A673 (cell line): ENCODE data around the gene GALNT2. TPM values are rescaled to one million over a fixed set of nuclear protein-coding genes. Genes with fewer than 3 reads are reported as not detected.
A peak's percentile ranks its signal among the peaks of the same experiment; 100 is the strongest.

Experiments
- BruUV-seq: library from RNA; stranded (reverse); fragments of 400-500 nt; replicated peaks from 2 replicates; lab custom pipeline; 2021; lab: Mats Ljungman, UMichigan
- CTCF ChIA-PET: fragments of 300-600 bp; sonication (Branson Sonifier 250); formaldehyde crosslinking; loops from one replicate; lab custom pipeline; 2022; ENCODE audit warnings: antibody characterized with exemption; lab: Charles Lee
- POLR2A ChIA-PET: fragments of 300-600 bp; sonication (Branson Sonifier 250); formaldehyde crosslinking; loops from one replicate; lab custom pipeline; 2022; ENCODE audit warnings: antibody characterized with exemption; ENCODE audit not compliant: low non-redundant PET; lab: Charles Lee
- DNase-seq: peaks from one replicate; pipeline ENCODE4 v3.0.0-alpha.2; 2015; ENCODE audit warnings: low spot score
- H3K27ac ChIP-seq: fragments of 200-600 bp; sonication (generic); 2 replicates; pipeline ENCODE4 v1.5.1; 2016; ENCODE audit warnings: mixed run types, low read depth, mild to moderate bottlenecking, mixed read lengths, antibody characterized with exemption, low read length; ENCODE audit not compliant: poor library complexity, severe bottlenecking
- H3K27me3 ChIP-seq: fragments of 200-600 bp; sonication (generic); replicated peaks from 2 replicates; pipeline ENCODE4 v1.6.1; 2017; ENCODE audit warnings: mixed run types, low read depth, mild to moderate bottlenecking, mixed read lengths, antibody characterized with exemption, low read length; ENCODE audit not compliant: insufficient read depth, poor library complexity
- H3K36me3 ChIP-seq: fragments of 200-600 bp; sonication (generic); 2 replicates; pipeline ENCODE4 v1.6.1; 2016; ENCODE audit warnings: mixed run types, mild to moderate bottlenecking, mixed read lengths, antibody characterized with exemption, low read length; ENCODE audit not compliant: insufficient read depth, poor library complexity, severe bottlenecking
- H3K4me1 ChIP-seq: fragments of 200-600 bp; sonication (generic); 2 replicates; pipeline ENCODE4 v1.6.1; 2017; ENCODE audit warnings: mixed run types, mild to moderate bottlenecking, mixed read lengths, antibody characterized with exemption, low read length; ENCODE audit not compliant: insufficient read depth, poor library complexity, severe bottlenecking
- H3K4me3 ChIP-seq: fragments of 200-600 bp; sonication (generic); 2 replicates; pipeline ENCODE4 v1.5.1; 2016; ENCODE audit warnings: low read depth, mixed run types, mild to moderate bottlenecking, mixed read lengths, low read length; ENCODE audit not compliant: poor library complexity, severe bottlenecking
- H3K9me3 ChIP-seq: fragments of 200-600 bp; sonication (generic); 2 replicates; pipeline ENCODE4 v1.6.1; 2016; ENCODE audit warnings: mixed run types, low read depth, mild to moderate bottlenecking, mixed read lengths, antibody characterized with exemption, low read length; ENCODE audit not compliant: poor library complexity, severe bottlenecking
- CTCF ChIP-seq: fragments of 300-800, 200-600 bp; sonication (generic); conservative IDR thresholded peaks from 2 replicates; pipeline ENCODE4 v1.5.1; 2017; ENCODE audit warnings: low read depth, mild to moderate bottlenecking, antibody characterized with exemption, low read length, moderate library complexity, mixed read lengths
- EZH2 ChIP-seq: fragments of 200-600 bp; sonication (generic); IDR thresholded peaks from 2 replicates; pipeline ENCODE4 v1.6.1; 2017; ENCODE audit warnings: borderline replicate concordance, low read depth, mild to moderate bottlenecking, mixed read lengths, antibody characterized with exemption, low read length; ENCODE audit not compliant: poor library complexity, severe bottlenecking
- intact Hi-C: fragments of 100-400 bp; cut with micrococcal nuclease; formaldehyde crosslinking; loops from one replicate; pipeline ENCODE4 v1.10.0; 2022; ENCODE audit not compliant: unreplicated experiment
- total RNA-seq: library from RNA; stranded (reverse); gene quantifications from 2 replicates; pipeline ENCODE4 v1.2.3, GENCODE V29; 2021

The GALNT2 gene
- total RNA-seq, 1 experiment from 2014 or later: 94.6 TPM

GRCh38 chr1:230125640-230126528 is 58.8 kb downstream of the GALNT2 start:
- Histone ChIP-seq H3K27ac (peak overlapping the region; percentile 32), H3K4me1 (peaks cover 65% of the 10 kb centered on the region), H3K4me3 (no peak overlapping the region), H3K36me3 (no peaks in the 10 kb centered on the region), H3K27me3 (no peaks in the 10 kb centered on the region), H3K9me3 (no peaks in the 10 kb centered on the region)
- intact Hi-C loops: no loop called here
- ChIA-PET CTCF (no interaction called here), POLR2A (no interaction called here)
- no TSS peak for BruUV-seq
- no peak for TF ChIP-seq CTCF
- no peak for TF ChIP-seq EZH2
- no peak for DNase-seq

GRCh38 chr1:230126529-230127104 is 59.6 kb downstream of the GALNT2 start:
- Histone ChIP-seq H3K27me3 (no peaks in the 10 kb centered on the region), H3K4me1 (peaks cover 72% of the 10 kb centered on the region), H3K36me3 (no peaks in the 10 kb centered on the region), H3K4me3 (peak overlapping the region; percentile 20), H3K9me3 (no peaks in the 10 kb centered on the region), H3K27ac (peak overlapping the region; percentile 32)
- TF ChIP-seq CTCF (no peak), EZH2 (no peak)
- intact Hi-C loops: no loop called here
- DNase-seq: no peak
- CTCF ChIA-PET: no interaction called here
- BruUV-seq: no TSS peak
- POLR2A ChIA-PET: no interaction called here

GRCh38 chr1:230127105-230128054 is 60.3 kb downstream of the GALNT2 start:
- TF ChIP-seq CTCF (no peak), EZH2 (no peak)
- ChIA-PET CTCF (interaction anchor here (0.7 kb wide), 1 partner anchor 411 kb away, joined by 3 read pairs; no protein-coding TSS in a partner anchor), POLR2A (no interaction called here)
- intact Hi-C loops: no loop called here
- Histone ChIP-seq H3K27me3 (no peaks in the 10 kb centered on the region), H3K4me1 (peaks cover 80% of the 10 kb centered on the region), H3K9me3 (no peaks in the 10 kb centered on the region), H3K27ac (peak overlapping the region; percentile 32), H3K36me3 (no peaks in the 10 kb centered on the region), H3K4me3 (peak overlapping the region; percentile 20)
- DNase-seq: peak; percentile 82
- BruUV-seq: no TSS peak
